GM18873 (cell line): ENCODE results near the gene DDT.
"Not testable (repeated sequence)": the region's sequence is repeated elsewhere in the genome, so short reads cannot be mapped to it uniquely, and the experiment has no call there.

Experiments
- ATAC-seq: cut with Tn5 transposase; IDR thresholded peaks from one replicate; pipeline ENCODE4 v1.9.1; 2021; ENCODE audit warnings: mild to moderate bottlenecking, moderate library complexity, moderate number of reproducible peaks; ENCODE audit not compliant: unreplicated experiment, low FRiP score

DDT gene

DNA sequence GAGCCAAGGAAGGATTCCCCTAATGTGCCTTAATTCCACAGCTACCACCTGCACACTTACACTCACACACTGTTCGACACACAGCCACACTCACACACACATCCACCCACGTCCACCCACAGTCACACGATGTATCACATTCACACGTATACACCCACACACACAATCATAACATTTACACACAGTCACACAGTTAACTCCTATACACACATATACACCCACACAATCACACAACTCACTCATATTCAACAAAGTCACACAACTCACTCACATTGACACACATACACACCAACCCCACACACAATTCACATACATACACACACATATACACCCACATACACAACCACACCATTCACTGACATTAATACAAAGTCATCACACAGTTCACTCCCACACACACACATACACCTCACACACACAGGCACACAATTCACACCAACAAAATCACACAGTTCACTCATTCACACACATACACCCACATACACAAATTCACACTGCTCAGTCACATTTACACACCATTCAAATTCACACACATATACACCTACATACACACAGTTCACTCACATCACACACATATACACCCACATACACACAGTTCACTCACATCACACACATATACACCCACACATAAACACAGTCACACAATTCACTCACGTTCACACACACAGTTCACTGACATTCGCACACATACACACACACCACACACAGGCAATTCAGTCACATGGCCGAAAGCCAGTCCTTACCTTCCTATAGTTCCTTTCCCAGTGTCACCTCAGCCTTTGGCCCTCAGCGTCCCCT lies 19.8 kb downstream of the DDT start:
- not testable (repeated sequence) for ATAC-seq

DNA sequence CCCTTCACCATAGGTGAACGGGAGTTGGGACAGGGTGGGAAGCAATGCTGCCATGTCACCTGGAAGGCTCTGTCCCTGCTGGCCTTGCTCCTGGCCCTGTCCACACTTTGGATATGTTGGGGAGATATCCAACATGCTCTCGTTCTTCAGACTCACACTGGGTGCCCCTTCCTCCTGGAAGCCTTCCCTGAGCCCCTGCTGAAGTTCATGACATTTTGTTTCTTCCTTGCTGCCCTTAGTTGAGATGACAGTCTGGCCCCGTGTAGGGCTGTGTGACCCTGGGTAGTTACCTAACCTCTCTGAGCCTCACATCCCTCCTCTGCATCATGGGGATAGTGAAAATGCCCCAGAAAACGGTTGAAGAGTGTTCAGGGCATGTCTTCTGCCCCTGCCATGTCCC lies 20.8 kb downstream of the DDT start:
- not testable (repeated sequence) for ATAC-seq

DNA sequence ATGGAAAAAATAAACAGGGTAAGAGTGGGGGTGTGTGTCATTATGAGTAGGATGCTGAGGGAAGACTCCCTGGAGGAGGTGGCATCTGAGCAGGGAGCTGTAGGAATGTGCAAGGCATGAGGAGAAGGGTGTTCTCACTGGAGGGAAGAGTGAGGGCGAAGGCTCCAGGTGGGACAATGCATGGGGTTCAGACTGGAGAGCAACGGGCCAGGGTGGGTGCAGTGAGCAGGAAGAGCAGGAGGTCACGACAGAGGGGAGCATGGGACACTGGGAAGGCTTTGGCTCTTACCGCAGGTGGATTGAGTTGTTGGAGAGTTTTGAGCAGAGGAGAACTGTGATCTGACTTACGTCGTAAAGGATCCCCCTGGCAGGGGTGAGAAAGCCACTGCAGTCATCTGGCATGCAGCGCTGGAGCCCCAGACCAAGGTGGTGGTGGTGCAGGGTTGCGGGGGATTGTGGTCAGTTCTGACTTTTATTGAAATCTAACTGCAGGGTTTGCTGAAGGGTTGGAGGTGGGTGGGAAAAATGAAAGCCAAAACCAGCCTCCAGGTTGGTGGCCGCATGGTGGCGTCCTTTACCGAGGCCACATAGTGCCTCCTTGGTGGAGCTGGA lies 21.3 kb downstream of the DDT start:
- ATAC-seq = not testable (repeated sequence)

DNA sequence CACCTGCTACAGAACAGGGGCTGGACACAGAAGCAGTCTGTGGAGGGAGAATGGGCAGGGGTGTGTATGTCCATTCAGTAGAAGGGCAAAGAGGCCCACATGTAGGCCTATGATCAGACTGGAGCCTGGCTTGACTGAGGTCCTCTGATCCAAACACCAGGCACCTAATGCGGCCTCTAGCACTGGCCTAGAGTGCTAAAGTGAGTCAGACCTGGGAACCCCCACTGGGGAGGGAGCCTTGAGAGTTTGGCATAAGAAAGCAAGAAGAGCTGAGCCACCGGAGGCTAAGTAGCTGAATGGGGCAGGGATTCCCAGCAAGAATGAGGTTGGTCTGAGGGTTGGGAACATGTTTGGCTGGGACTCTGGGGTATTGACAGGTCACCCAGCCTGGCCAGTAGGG lies 22.9 kb downstream of the DDT start:
- not testable (repeated sequence) for ATAC-seq

DNA sequence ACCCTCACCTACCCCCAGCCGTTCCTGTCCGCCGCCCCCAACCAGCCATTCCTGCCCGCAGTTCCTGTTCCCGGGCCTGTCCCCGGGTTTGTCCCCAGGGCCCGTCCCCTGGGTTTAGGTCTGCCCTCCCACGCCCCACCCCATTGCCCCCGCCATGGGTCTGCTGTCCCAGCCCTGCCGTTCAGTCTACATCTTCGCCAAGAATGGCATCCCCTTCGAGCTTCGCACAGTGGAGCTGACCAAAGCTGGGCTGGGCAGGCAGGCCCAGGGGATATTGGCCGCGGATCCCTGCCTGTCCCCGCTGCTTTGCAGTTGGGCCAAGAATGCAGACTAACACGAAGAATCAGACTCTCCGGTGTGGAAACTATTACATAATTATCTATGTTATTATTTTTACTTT lies 24.5 kb downstream of the DDT start:
- ATAC-seq = not testable (repeated sequence)

DNA sequence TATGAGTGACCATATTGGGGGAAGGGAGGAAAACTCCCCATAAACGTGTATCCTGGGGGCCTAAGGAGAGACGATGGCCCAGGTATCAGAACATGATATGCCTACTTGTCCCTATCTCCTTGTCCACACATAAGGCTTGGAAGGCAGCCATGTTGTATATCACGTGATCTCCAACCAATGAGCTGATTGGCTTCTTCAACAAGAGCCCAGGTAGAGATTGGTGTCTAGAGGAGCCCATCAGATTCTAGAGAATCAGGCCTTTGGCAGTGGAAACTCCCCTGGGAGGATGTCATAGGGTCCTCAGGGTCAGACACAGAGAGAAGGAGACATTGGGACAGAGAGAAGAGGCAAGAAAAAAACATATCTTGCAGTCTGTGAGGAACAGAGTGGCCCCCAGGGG lies 26.9 kb downstream of the DDT start:
- not testable (repeated sequence) for ATAC-seq

DNA sequence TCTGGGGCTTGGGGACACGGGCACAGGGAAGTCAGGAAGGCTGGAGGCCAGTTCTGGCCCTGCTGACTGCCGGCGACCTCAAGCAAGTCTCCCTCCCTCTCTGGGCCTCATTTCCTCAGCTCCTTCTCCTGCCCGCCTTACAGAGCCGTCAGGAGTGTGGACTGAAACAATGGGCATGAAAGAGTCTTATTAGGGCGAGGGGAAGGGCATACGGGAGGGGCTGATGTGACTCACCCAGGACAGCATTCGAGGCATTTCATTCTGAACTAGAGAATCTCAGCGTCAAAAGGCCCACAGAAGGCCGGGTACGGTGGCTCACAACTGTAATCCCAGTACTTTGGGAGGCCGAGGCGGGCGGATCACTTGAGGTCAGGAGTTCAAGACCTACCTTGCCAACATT lies 34.1 kb downstream of the DDT start:
- ATAC-seq = not testable (repeated sequence)

DNA sequence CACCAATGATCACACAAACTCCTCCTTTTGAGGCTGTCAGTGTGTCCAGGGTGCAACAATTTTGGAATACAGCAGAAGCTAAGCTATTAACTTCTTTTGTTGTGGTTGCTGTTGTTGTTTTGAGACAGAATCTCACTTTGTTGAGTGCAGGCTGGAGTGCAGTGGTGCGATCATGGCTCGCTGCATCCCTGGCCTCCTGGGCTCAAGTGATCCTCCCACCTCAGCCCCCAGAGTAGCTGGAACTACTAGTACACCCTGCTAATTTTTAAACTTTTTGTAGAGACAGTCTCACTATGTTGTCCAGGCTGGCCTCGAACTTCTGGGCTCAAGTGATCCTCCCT lies 35.3 kb downstream of the DDT start:
- ATAC-seq = no peak

DNA sequence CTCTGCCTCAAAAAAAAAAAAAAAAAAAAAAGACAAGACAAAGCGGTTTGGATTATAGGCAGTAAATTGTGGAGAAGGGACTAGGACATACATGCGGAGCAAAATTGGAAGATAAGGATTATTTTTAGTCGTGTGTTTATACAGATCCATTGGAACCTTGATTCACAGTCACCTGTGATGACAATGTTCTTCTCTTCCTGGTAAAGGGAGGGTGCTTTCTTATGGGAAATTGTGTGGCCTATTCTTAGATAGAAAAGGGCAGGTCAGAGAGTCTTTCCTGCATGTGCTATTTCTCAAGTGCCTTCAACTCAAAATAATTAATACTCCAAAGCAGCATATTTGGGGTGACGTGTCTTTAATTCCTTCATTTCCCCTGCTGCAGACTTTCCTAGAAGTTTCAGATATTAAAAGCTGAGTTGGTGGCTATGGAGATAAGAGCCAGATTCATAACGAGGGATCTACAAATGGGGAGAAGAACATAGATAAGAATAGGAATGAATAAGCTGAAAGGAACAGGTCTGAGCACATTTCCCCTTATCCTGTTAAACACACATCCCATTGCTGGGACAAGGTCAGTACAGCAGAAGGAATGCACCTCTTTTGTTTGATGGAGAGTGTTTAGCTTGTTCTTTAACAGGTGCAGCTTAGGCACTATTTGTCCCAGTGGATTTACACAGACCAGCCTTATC lies 35.8 kb downstream of the DDT start:
- no peak for ATAC-seq

DNA sequence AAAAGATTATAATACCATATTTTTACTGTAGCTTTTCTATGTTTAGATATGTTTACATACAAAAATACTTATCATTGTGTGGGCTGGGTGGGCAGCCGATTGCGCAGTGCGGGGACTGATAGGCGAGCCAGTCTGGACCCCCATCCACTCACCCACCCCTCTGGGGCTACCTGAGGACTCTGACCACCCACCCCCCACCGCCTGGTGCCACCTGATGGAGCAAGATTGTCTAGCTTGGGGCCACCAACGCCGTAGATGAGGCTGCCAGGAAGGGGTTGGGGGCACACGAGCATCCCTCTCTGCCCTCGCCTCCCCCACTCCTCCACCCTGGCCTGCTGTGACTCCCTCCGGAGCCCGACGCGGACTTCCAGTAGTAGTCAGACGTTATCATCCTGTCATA lies 47.7 kb downstream of the DDT start:
- no peak for ATAC-seq

DNA sequence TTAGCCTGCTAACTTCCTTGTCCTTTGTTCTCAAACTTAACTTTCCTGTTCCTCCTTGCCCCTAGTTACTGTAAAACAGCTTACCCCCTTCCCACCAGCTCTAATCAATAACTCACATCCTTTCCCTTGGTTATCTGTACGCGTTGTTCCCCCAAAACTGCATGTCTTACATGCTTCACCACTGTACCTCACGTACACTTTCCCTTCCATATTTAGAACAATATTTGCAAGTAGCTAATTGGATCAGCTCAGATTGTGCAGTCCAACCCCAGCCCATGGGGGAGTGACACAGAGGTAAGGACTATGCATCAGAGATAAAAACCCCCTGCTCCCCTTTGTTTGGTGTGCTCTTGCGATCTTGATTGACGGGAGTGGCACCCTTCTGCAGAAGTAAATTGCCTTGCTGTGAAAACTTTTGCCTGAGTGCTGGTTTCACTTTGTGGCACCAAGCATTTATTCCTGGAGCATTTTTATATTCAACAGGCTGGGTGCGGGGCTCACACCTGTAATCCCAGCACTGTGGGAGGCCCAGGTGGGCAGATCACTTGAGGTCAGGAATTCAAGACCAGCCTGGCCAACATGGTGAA lies 49.1 kb downstream of the DDT start:
- ATAC-seq = no peak

DNA sequence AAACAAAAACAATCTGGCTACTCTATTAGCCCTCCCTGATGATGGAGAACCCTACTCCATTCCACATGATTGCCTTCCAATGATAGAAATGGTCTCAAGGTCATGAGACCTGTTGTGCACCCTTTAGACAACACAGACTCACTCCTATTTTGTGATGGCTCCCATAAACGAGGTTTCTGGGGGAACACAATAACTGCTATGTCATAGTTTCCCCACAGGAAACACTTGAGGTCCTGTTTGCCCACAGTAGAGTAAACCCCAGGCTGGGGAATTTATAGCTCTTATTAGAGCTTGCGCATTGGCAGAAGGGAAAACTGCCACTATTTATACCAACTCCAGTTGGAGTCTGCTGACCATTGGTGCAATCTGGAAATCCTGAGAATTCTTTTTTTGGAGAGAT lies 51.3 kb downstream of the DDT start:
- ATAC-seq = no peak

DNA sequence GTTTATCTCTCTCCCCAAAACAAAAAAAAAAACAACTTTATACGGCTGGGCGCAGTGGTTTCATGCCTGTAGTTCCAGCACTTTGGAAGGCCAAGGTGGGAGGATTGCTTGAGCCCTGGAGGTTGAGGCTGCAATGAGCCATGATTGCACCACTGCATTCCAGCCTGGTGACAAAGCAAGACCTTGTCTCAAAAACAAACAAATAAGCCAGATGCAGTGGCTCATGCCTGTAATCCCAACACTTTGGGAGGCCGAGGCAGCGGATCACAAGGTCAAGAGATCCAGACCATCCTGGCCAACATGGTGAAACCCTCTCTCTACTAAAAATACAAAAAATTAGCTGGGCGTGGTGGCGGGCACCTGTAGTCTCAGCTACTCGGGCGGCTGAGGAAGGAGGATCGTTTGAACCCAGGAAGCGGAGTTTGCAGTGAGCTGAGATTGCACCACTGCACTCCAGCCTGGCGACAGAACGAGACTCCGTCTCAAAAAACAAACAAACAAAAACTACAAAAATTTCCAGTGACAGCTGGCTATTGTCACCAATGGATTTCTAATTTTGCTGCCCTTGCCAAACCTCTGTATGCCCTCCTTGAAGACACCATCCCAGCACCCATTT lies 52.5 kb downstream of the DDT start:
- ATAC-seq = not testable (repeated sequence)
